Endothelial cell of hepatic sinusoid (primary cell): ENCODE measurements around the gene SHQ1.
"Not testable (repeated sequence)": the region's sequence is repeated elsewhere in the genome, so short reads cannot be mapped to it uniquely, and the experiment has no call there.

Experiments used
- in situ Hi-C: cut with HindIII; loops from 2 replicates; pipeline ENCODE4 v1.10.0; 2017; ENCODE audit warnings: low sequenced_read_pairs

Gene SHQ1

DNA sequence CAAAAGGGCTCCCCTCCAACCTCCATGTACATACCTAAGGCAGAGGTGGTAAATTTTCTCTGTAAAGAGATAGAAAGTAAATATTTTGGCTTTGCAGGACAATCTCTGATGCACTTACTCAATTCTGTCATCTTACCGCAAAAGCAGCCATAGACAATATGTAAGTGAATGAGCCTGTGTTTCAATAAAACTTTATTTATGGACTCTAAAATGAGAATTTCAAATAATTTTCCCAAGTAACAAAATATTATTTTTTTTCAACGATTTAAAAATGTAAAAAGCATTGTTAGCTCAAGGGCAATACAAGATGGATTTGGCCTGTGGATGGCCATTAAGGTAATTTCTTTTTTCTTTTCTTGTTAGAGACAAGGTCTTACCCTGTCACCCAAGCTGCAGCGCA lies 44.7 kb downstream of the SHQ1 start:
- in situ Hi-C loops: no loop called here

DNA sequence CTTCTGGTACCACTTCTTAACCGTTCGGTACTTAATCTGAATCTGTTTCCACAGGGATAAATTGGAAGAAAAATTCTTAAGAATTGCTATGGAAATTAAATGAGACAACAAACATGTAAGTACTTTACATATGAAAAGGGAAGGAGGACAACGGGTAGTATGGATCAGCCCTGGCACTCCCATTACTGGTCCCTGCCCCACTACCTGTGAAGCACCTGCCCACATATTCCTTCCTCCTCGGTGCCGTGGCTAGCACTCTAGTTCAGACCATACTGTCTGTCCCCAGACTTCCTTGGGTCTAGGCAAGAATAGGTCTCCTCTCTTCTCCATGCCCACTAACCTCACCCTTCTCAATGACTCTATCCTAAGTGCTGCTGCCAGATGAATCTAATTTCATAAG lies 46.2 kb downstream of the SHQ1 start:
- in situ Hi-C loops: no loop called here

DNA sequence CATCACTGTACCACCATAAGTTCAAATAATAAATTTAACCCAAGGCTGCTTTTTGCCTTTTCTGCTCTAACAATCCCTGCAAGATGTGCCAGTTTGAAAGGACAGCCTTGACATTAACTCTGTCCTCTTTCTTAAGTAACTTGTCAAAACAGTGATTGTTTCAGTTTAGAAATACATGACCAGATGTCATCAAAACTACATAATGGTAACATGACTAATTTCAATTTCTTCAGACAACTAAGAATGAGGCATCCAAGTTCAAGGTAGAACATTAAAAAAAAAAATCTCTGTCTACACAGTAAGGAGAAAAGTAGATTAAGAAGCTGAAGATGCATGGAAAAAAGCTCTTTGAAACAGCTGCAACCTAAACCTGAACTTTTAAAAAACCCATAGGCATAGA lies 47.4 kb downstream of the SHQ1 start:
- in situ Hi-C loops: no loop called here

DNA sequence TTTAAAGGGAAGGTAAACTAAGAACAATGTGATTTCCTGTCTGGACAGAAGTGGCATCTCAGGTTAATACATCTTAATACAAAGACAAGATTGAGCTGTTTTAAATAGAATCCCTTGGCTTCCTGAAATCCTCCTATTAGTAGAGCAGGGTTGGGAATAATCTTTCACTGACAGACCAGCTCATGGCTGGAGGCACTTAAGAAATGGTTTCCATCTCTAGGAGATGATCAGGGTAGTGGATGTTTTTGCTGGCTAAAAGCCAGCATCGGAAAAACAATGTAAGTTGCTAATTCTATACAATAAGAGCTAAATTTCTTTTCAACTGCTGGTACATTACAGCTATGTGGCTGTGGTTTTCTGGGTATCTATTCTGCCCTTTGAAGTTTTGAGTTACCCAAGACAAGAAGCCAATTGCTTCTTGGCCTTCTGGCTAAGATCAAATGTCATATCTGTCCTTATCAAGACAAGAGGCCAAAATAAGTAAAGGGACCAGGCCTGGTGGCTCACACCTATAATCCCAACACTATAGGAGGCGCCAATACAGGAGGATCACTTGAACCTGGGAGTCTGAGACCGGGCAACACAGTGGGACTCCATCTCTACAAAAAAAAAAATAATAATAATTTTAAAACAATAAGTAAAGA lies 49.6 kb downstream of the SHQ1 start:
- in situ Hi-C loops: no loop called here

DNA sequence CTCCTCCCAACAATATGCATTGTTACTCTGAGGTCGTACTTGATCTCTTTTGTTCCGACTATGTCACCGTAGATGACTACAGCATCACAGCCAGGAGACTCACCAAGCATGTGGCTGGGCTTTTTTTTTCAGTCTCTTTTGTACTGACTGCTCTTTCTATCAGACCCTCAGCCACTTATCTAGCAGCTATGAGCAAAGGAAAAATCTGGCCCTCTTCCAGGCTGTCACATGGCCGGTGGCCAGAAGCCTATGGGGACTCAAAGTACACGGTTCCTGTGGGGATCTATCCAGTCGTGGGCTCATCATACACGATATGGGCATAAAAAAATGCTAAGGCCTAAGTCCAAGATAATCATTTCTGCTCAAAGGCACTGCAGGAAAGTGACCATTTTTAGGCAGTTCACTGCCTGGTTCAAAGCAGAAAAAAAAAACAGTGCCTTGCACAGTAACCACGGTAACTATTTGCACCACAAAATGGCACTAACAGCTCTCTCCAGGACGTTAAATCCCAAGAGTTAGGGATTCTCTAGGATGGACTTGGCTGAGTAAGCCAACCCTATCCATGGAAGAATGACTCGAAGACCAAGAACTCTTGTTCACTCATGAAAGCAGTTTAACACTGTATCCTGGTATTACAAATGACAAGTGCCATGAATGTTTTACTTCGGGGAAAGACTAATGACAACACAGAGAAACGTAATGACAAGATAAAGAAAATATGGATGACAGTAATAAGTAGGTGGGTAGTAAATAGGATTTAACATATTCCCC lies 50.3 kb downstream of the SHQ1 start:
- in situ Hi-C loops: no loop called here

DNA sequence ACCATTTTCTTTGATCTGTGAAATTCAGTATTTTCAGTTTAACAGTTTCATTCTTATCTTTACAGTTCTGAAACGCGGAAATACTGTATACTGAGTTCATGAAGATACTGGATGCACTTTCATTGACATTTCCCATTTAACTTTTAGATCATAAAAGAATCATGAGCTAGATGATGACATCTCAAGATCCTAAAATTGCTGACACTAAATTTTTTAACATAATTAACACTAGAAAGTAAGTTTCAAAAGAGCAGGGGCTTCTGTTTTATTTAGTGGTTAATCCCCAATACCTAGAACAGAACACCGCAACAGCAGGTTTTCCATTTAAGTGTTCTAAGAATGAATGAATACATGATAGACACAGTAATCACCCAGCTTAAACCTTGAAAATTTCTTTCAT lies 54.2 kb downstream of the SHQ1 start:
- in situ Hi-C loops: no loop called here

DNA sequence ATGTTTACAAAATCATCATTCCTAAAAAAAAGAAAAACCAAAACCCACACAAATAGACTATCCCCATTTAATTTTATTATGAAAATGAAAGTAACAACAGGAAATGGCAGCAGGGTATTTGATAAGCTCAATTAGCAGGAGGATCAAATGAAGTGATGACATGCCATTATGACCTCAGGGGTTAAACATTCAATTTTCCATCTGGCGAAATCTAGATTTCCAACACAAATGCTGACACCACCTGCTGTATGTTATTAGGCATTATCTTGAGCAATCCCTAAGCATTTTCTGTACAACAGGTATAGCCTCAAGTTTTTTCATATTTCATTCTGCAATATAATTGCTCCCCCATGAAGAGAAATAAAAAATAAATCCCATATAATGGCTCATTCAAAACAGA lies 57.1 kb downstream of the SHQ1 start:
- in situ Hi-C loops: no loop called here

DNA sequence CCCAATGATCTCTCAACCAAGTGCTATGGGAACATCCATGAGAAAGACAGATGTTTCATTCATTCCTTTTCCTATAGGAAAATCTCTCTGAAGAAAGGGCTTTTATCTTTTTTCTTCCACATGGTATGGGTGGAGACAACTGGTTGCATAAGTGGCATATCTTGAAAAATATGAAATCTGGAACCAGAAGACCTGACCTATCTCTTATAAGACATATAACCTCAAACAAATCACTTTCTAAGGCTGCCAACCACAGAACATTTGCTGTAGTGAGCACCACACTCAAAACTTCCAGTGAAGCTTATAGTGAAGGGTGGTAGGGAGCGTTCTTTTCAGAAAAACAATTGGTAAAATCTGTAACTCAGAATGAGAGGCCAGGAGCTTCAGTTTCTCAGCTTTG lies 58.5 kb downstream of the SHQ1 start:
- in situ Hi-C loops: no loop called here

DNA sequence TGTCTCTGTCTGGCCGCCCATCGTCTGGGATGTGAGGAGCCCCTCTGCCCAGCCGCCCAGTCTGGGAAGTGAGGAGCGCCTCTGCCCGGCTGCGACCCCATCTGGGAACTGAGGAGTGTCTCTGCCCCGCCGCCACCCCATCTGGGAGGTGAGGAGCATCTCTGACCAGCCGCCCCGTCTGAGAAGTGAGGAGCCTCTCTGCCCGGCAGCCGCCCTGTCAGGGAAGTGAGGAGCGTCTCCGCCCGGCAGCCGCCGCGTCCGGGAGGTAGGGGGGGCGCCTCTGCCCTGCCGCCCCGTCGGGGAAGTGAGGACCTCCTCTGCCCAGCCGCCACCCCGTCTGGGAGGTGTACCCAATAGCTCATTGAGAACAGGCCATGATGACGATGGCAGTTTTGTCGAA lies 60.0 kb downstream of the SHQ1 start:
- in situ Hi-C loops: not testable (repeated sequence)

DNA sequence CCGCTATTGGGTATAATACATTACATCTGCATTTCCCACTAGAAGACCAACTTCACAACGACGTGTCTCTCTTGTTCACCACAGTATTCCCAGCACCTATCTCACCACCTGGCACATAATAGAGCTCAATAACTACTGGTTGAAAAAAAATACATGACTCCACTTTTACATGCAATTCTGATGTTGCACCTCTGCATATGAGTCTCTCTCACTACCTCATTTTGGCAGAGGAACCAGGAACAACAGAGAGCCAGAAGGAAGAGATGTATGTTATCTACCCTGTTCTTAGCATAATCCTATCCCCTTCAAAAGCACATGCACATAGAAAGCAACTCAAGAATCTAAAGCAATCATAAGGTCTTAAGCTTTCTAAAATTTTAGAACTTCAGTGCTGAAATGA lies 61.6 kb downstream of the SHQ1 start:
- in situ Hi-C loops: no loop called here

DNA sequence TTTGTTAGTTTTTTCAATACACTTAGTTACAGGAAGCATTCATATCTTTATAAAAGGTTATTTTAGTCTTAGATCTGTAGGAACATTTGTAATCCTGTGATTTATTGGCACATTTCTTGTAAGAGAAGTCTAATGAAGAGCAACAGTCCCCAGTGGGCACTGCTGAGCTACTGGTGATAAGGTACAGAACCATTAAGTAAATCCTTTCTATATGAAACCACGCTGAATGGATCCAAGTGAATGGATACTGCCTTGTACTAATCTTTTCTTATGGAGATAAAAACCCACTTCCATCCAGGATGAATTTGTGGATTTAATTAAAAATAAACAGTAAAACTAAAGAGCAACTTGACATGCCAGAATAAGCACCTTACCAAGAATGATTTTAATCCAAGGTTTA lies 64.0 kb downstream of the SHQ1 start:
- in situ Hi-C loops: loop anchor here (5.0 kb wide), 1 partner anchor 87 kb away; no protein-coding TSS in a partner anchor

DNA sequence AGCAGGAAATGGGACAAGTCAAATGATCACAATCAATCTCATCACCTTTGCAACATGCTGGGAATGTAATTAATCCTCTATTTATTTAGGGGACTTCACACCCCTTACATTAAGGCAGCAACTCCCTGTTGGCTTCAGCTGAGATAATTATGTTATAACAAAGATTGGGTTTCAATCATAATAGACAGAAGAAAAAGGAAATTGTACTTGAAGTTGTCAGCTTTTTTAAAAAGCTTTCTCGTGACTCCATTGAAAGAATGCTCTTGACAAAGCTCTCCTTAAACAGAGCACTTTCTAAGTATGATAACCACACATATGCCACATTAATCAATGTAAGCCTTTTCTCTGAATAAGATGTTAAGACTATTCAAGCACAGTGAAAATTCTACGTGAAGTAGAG lies 65.7 kb downstream of the SHQ1 start:
- in situ Hi-C loops: loop anchor here (5.0 kb wide), 1 partner anchor 85 kb away; no protein-coding TSS in a partner anchor

DNA sequence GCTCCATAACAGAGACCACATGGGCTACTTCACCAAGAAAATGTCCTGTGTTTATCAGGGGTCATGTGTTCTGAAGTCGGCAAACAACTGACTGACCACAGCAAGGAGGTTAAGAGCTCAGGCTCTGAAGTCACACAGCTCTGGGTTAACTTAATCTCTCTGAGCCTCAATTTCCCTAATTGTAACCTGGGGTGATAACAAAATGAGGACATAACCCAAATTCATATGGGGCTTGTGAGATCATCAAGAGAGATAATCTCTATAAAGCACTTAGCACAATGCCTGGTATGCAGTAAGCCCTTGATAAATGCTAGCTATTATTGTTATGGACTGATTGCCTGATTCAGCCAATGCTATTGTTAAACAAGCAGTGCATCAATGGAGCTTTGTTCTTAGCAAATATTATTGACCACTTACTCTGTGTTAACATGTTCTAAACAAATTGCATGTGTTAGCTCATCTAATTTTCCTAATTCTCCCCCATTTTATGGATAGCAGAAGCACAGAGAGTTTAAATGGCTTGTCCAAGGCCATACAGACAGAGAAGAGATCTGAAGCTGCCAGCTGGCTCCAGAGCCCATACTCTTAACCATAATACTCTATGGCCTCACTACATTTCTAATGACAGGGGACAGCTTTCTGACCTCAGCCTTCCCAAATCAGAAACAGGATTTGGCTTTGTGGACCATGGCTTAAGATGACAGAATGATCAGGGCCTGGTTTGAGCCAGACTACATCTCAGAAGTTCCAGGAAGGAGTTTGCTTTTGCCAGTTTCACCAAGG lies 78.3 kb downstream of the SHQ1 start:
- in situ Hi-C loops: no loop called here

DNA sequence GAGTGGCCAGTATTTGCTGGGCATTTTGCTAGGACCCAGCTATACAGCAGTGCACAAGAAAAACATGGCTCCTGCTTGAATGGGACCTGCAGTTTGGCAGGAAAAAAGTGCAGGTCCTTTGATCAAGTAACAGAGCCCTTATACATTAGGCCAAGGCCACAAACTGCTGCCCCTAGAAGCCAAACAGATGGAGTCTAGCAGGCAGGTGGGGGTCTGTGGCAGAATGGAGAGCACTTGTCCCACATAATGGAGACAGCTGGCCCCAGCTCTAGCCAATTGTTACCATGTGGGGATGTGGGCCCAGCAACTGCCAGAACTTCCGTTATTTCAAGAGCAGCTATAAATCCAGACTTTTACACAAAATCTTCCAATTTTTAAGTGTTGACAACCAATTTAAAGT lies 79.3 kb downstream of the SHQ1 start:
- in situ Hi-C loops: no loop called here

DNA sequence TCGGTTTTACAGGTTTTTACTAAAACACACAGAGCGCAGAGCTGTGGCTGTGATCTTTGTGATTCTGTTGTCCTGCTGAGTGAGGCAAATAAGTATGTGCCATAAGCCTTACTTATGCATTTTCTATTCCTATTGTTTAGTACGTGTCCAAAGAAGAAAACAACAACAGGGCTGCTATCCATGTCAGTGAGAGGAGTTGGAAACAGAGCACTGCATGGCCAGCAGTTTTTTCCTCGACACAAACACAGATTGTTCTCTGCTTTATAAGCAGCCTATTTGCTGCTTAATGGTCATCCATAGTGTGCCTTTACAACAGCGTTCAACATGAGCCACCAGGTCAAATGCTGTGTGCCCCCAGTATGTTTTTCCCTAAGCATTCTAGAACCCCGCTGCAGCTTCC lies 79.8 kb downstream of the SHQ1 start:
- in situ Hi-C loops: no loop called here

DNA sequence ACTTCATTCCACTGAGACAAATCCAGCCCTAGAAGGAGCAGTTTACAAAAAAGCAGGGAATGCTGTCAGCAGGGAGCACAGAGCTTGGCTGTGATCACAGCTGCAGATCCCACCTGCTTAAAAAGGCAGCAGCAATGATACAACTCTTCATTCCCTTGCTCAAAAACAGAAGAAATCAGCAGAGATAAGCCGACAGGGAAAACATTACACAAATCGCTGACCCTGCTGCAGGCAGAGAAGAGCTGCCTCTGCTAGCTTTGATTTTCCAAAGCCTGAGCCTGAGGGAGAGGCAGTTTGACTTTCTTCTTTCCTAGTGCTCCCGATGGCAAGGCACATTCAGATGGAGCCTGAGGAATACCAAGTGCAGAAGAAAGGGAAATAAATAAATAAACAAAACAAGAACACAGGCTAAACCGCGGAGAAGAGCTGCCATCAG lies 80.2 kb downstream of the SHQ1 start:
- in situ Hi-C loops: no loop called here

DNA sequence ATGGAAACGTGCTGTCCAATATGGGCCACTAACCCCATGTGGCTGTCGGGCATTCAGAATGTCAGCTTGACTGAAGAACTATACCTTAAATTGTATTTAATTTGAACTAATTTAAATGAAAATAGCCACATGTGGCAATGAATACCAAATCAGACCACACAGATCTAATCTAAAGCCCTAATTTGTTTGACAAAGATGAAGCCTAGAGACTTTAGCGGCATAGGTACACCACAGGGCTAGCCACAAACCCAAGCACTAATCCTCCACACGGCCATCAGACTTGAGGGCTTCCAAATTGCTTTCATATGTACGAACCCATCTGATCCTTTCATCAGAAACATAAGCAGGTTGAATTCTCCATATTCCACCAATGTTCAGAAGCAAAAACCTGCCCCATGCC lies 81.4 kb downstream of the SHQ1 start:
- in situ Hi-C loops: no loop called here

DNA sequence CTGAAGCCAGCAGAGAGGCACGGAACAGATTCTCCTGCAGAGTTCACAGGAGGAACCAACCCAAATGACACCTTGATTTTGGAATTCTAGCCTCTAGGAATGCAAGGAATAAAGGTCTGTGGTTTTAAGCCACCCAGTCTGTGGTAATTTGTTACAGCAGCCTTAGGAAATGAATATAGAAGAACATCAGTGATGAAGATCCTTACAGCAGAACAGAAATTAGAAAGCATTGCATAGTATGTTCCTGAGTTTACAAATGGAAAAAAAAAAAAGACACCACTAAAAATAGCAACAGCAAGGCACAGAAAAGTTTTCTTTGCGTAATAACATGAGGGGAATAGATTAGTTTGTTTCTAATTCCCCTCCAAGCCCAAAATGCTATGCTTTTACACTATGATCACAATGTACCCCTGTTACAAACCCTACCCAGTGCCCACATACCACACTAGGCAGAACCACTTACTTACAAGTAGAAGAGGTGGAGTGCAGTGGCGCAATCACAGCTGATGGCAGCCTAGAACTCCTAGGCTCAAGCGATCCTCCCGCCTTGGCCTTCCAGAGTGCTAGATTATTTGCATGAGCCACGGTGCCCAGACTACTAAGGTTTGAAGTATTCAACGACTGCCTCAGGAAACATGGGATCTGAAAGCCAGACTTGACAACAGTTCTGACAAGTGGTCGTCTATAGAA lies 84.3 kb downstream of the SHQ1 start:
- in situ Hi-C loops: no loop called here

DNA sequence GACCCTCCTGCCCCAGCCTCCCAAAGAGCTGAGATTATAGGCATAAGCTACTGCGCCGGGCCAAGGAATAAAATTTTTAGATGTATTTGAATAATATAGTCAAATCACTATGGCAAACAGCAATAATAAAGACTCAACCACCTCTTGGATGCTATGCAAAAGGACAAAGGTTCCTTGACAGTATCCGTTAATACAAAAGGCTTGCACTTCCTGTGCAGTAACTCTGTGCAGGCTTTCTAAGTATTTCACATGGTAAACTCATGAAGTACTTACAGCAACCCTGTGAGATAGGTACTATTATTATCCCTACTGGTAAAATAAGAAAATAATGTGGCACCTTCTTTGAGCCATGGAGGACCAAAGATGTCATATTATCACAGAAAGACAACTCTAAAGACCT lies 86.8 kb downstream of the SHQ1 start:
- in situ Hi-C loops: no loop called here

DNA sequence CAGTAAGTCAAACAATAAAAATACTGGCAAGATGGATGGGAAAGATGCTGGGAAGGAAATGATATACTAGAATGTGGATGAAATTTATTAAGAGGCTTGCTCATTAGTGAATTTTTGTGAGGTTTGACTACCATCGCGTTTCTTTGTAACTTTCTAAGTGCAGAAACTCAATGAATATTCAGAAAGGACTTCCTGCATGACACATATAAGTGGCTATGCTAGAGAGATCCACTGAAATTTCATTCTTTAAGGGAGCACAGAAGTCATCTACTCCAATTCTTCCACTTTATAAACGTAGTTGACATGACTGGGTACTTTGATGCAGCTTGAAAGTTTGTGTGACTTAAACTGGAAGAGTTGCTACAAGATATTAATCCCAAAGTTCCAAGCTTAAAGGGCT lies 88.0 kb downstream of the SHQ1 start:
- in situ Hi-C loops: no loop called here

DNA sequence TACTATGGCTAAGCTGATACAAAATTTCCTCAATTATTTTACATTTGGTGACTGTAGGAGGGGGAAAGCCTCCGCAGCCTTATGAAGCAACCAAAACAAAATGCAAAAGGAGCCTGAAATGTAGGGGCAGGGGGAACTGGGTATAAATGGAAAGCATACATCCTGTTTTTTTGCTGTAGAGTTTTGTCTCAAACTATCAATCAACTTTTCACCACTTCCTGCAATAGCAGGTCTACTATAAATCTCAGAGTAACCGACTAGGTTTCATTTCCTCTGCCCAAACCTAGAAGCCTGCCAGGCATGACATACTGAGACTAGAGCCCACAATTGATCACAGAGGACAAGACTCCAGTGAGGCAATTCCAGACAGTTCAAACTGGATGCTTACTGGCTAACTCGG lies 91.3 kb downstream of the SHQ1 start:
- in situ Hi-C loops: no loop called here
